ENCODE data around the gene LAMP5.

Gene LAMP5

GRCh38 chr20:9543214-9543613 is 28.8 kb downstream of the LAMP5 start:
- DNase-seq: no peak

GRCh38 chr20:9550283-9550682 is 35.9 kb downstream of the LAMP5 start:
- DNase-seq: no peak

- DNase-seq: no peak
Measured at GRCh38 chr20:9550871-9551270, 36.5 kb downstream of the LAMP5 start.

- DNase-seq: no peak
Measured at GRCh38 chr20:9551808-9552550, 37.6 kb downstream of the LAMP5 start.

- DNase-seq: no peak
Measured at GRCh38 chr20:9555781-9556180, 41.4 kb downstream of the LAMP5 start.

- DNase-seq: no peak
Measured at GRCh38 chr20:9557411-9557810, 43.0 kb downstream of the LAMP5 start.

GRCh38 chr20:9565910-9566550 is 51.6 kb downstream of the LAMP5 start:
- DNase-seq: no peak

- DNase-seq: no peak
Measured at GRCh38 chr20:9566977-9567376, 52.6 kb downstream of the LAMP5 start.

GRCh38 chr20:9570612-9571011 is 56.2 kb downstream of the LAMP5 start:
- no peak for DNase-seq

- no peak for DNase-seq
Measured at GRCh38 chr20:9571783-9572182, 57.4 kb downstream of the LAMP5 start.

- DNase-seq: no peak
Measured at GRCh38 chr20:9572670-9573069, 58.3 kb downstream of the LAMP5 start.

- no peak for DNase-seq
Measured at GRCh38 chr20:9573335-9574151, 59.2 kb downstream of the LAMP5 start.

GRCh38 chr20:9574181-9574580 is 59.8 kb downstream of the LAMP5 start:
- DNase-seq: no peak

GRCh38 chr20:9574776-9575175 is 60.4 kb downstream of the LAMP5 start:
- DNase-seq: no peak

GRCh38 chr20:9575836-9576235 is 61.4 kb downstream of the LAMP5 start:
- no peak for DNase-seq

GRCh38 chr20:9576695-9577094 is 62.3 kb downstream of the LAMP5 start:
- DNase-seq: no peak

- DNase-seq: no peak
Measured at GRCh38 chr20:9577397-9577796, 63.0 kb downstream of the LAMP5 start.

- DNase-seq: no peak
Measured at GRCh38 chr20:9578594-9578993, 64.2 kb downstream of the LAMP5 start.
